HepG2 (cell line): Measurements from ENCODE around the gene NOM1. TPM values are rescaled to one million over a fixed set of nuclear protein-coding genes. Genes with fewer than 3 reads are reported as not detected.

Source experiments
- ARNTL ChIP-seq: sonication (generic); formaldehyde crosslinking; IDR thresholded peaks from 2 replicates; pipeline ENCODE4 v1.4.0; 2020; ENCODE audit warnings: mild to moderate bottlenecking, missing genetic modification reagents
- ATF6 ChIP-seq: sonication (generic); formaldehyde crosslinking; conservative IDR thresholded peaks from 2 replicates; pipeline ENCODE4 v1.4.0; 2020; ENCODE audit warnings: missing genetic modification reagents
- ELF3 ChIP-seq: IDR thresholded peaks from 2 replicates; pipeline ENCODE4 v1.6.1; 2016; ENCODE audit warnings: missing genetic modification reagents, missing compliant biosample characterization
- ELK4 ChIP-seq: sonication (generic); formaldehyde crosslinking; IDR thresholded peaks from 2 replicates; pipeline ENCODE4 v1.9.0; 2021; ENCODE audit warnings: missing genetic modification reagents, borderline replicate concordance
- MAZ ChIP-seq, 2 experiments: sonication (generic) in 1 of 2; formaldehyde crosslinking in 1 of 2; IDR thresholded peaks; 2 replicates each; pipeline versions ENCODE4 v1.5.0 to v1.6.1; 2012 to 2020; ENCODE audit warnings: low read depth in 2 of 2, mild to moderate bottlenecking in 2 of 2, borderline replicate concordance in 1 of 2, improper control_type of control experiment in 1 of 2, low read length in 1 of 2, missing genetic modification reagents in 1 of 2, moderate library complexity in 1 of 2
- MTA3 ChIP-seq: sonication (generic); formaldehyde crosslinking; IDR thresholded peaks from 2 replicates; pipeline ENCODE4 v1.4.0; 2020; ENCODE audit warnings: missing genetic modification reagents
- POLR2AphosphoS5 ChIP-seq: IDR thresholded peaks from 2 replicates; pipeline ENCODE4 v1.6.1; 2012; ENCODE audit warnings: low read depth, low read length
- RXRA ChIP-seq: sonication (generic); formaldehyde crosslinking; IDR thresholded peaks from 2 replicates; pipeline ENCODE4 v1.5.1; 2020; ENCODE audit warnings: missing genetic modification reagents
- TARDBP ChIP-seq: sonication (generic); formaldehyde crosslinking; IDR thresholded peaks from 2 replicates; pipeline ENCODE4 v1.8.0; 2022; ENCODE audit warnings: mild to moderate bottlenecking, missing genetic modification reagents
- THAP8 ChIP-seq: sonication (generic); formaldehyde crosslinking; IDR thresholded peaks from 2 replicates; pipeline ENCODE4 v1.5.1; 2020; ENCODE audit warnings: missing genetic modification reagents, mild to moderate bottlenecking, borderline replicate concordance
- ZIK1 ChIP-seq: sonication (generic); formaldehyde crosslinking; IDR thresholded peaks from 2 replicates; pipeline ENCODE4 v1.5.0; 2020; ENCODE audit warnings: mild to moderate bottlenecking, low read depth, missing genetic modification reagents, borderline replicate concordance
- ZNF235 ChIP-seq: sonication (generic); formaldehyde crosslinking; IDR thresholded peaks from 2 replicates; pipeline ENCODE4 v1.8.1; 2023; ENCODE audit warnings: mild to moderate bottlenecking, missing genetic modification reagents, borderline replicate concordance
- ZNF460 ChIP-seq: sonication (generic); formaldehyde crosslinking; IDR thresholded peaks from 2 replicates; pipeline ENCODE4 v1.5.1; 2020; ENCODE audit warnings: missing genetic modification reagents, mild to moderate bottlenecking, borderline replicate concordance
- ZNF678 ChIP-seq: sonication (generic); formaldehyde crosslinking; IDR thresholded peaks from 2 replicates; pipeline ENCODE4 v1.4.0; 2020; ENCODE audit warnings: mild to moderate bottlenecking, missing genetic modification reagents
- ZNF761 ChIP-seq: sonication (generic); formaldehyde crosslinking; conservative IDR thresholded peaks from 2 replicates; pipeline ENCODE4 v1.4.0; 2020; ENCODE audit warnings: mild to moderate bottlenecking, missing genetic modification reagents
- ZSCAN29 ChIP-seq: sonication (generic); formaldehyde crosslinking; conservative IDR thresholded peaks from 2 replicates; pipeline ENCODE4 v1.4.0; 2020; ENCODE audit warnings: mild to moderate bottlenecking, missing genetic modification reagents
- polyA plus RNA-seq, 8 experiments: library from polyadenylated mRNA; depleted of rRNA in 3 of 8; stranded (reverse) in 7 of 8; unstranded in 1 of 8; fragments of >200 nt; fragmentation: Illumina TruSeq in 4 of 8; extraction: Trizol in 4 of 8; gene quantifications; 2 replicates each; pipeline versions ENCODE4 v1.2.1 to v1.2.3, GENCODE V29; 2011 to 2016; ENCODE audit warnings: low read depth in 4 of 8, missing spikeins in 1 of 8, mixed read lengths in 1 of 8; ENCODE audit not compliant: insufficient read depth in 1 of 8
- total RNA-seq, 5 experiments: library from RNA; depleted of rRNA; stranded (reverse); fragments of >200 nt; fragmentation: Illumina TruSeq; extraction: Trizol; gene quantifications; 2 replicates each; pipeline ENCODE4 v1.2.3, GENCODE V29; 2016; ENCODE audit warnings: low read depth in 1 of 5
- TF ChIP-seq, protein P1 (sequence below): sonication (generic); formaldehyde crosslinking; IDR thresholded peaks from 2 replicates; pipeline ENCODE4 v1.4.0; 2020; ENCODE audit warnings: missing genetic modification reagents, low read depth, mild to moderate bottlenecking, borderline replicate concordance
- TF ChIP-seq, protein P2 (sequence below): sonication (generic); formaldehyde crosslinking; IDR thresholded peaks from 2 replicates; pipeline ENCODE4 v1.5.0; 2020; ENCODE audit warnings: mild to moderate bottlenecking, missing genetic modification reagents, borderline replicate concordance
- TF ChIP-seq, protein P3 (sequence below): sonication (generic); formaldehyde crosslinking; IDR thresholded peaks from 2 replicates; pipeline ENCODE4 v1.5.0; 2020; ENCODE audit warnings: missing genetic modification reagents

Gene NOM1
- total and polyA plus RNA-seq, 2 of the 13 experiments (the other 11 are each of a cell fraction or from before 2014, with no cell fraction given) = 14.2 to 26.2 TPM

DNA sequence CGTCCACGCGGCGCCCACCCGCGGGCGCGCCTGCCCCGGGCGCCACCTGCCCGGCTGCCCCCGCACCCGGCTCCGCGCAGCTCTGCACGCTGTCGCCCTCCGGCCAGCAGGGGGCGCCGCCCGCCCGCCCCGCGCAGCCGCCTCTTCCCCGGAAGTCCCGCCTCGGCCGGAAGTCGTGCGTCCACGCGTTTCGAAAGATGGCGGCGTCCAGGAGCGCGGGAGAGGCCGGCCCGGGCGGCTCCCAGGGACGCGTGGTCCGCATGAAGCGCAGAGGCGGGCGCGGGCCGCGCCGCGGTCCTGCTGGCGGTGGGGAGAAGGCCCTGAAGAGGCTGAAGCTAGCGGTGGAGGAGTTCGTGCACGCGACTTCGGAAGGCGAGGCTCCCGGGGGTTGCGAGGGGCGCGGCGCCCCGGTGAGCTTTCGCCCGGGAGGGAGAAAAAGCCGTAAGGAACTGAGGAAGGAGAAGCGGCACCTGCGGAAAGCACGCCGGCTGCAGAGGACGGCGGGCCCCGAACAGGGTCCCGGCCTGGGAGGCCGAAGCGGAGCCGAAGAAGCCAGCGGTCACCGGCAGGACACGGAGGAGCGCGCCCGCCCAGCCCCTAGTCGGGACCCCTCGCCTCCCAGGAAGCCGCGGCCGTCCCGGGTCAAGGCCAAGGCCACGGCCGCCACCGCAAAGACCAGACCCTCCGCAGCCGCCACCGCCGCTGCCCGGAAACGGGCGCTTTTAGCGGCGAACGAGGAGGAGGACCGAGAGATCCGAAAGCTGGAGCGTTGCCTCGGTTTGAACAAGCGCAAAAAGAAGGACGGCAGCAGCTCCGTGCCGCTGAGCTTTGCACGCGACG lies at the start of gene NOM1 (continued):
- peak; percentile 44; the same call in 1 of the 2 replicates for TF ChIP-seq ARNTL (CRISPR knock-in tag)
- peak; percentile 48; the same call in 1 of the 2 replicates for TF ChIP-seq ZNF460 (CRISPR knock-in tag)
- TF ChIP-seq THAP8 (CRISPR knock-in tag) = no peak; the same call in 1 of the 2 replicates
- peak; percentile 94 for TF ChIP-seq RXRA (CRISPR knock-in tag)
- TF ChIP-seq ZSCAN29 (CRISPR knock-in tag) = 0 out of 2 replicates have a peak, but pooled peaks have one; percentile 45
- TF ChIP-seq ATF6 (CRISPR knock-in tag) = no peak; the same call in 1 of the 2 replicates
- TF ChIP-seq, protein P1, sequence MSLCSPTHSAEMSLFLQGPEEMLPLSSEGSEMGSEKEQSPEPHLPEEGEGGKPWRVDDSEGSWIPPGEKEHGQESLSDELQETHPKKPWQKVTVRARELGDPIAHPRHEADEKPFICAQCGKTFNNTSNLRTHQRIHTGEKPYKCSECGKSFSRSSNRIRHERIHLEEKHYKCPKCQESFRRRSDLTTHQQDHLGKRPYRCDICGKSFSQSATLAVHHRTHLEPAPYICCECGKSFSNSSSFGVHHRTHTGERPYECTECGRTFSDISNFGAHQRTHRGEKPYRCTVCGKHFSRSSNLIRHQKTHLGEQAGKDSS (CRISPR knock-in tag) = peak; percentile 76
- TF ChIP-seq MTA3 (CRISPR knock-in tag) = no peak
- 0 out of 2 replicates have a peak, but pooled peaks have one; percentile 33 for TF ChIP-seq ZNF678
- 0 out of 2 replicates have a peak, but pooled peaks have one; percentile 56 for TF ChIP-seq TARDBP
- TF ChIP-seq, protein P2, sequence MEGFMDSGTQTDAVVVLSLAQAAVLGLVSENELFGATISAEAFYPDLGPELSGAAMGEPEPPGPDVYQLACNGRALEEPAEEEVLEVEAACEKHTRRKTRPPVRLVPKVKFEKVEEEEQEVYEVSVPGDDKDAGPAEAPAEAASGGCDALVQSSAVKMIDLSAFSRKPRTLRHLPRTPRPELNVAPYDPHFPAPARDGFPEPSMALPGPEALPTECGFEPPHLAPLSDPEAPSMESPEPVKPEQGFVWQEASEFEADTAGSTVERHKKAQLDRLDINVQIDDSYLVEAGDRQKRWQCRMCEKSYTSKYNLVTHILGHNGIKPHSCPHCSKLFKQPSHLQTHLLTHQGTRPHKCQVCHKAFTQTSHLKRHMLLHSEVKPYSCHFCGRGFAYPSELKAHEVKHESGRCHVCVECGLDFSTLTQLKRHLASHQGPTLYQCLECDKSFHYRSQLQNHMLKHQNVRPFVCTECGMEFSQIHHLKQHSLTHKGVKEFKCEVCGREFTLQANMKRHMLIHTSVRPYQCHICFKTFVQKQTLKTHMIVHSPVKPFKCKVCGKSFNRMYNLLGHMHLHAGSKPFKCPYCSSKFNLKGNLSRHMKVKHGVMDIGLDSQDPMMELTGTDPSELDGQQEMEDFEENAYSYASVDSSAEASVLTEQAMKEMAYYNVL (CRISPR knock-in tag) = no peak; the same call in 1 of the 2 replicates
- 0 out of 2 replicates have a peak, but pooled peaks have one; percentile 49 for TF ChIP-seq MAZ (IDR thresholded peaks at IDR 0.05; ENCODE audit: borderline replicate concordance, low read depth, low read length)
- peak; percentile 63; the same call in 1 of the 2 replicates for TF ChIP-seq MAZ (CRISPR knock-in tag; IDR thresholded peaks at IDR 0.05; ENCODE audit: low read depth)
- TF ChIP-seq ZIK1 = peak; percentile 84
- TF ChIP-seq, protein P3, sequence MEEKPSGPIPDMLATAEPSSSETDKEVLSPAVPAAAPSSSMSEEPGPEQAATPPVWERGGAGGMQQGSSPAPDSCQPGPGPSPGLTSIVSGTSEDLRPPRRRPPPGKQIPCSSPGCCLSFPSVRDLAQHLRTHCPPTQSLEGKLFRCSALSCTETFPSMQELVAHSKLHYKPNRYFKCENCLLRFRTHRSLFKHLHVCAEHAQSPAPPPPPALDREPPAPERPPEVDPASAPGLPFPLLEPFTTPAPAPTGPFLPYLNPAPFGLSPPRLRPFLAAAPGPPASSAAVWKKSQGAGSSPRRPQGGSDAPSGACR = no peak
- TF ChIP-seq ELF3 (CRISPR knock-in tag) = peak; percentile 35; the same call in 1 of the 2 replicates
- peak; percentile 93 for TF ChIP-seq ZNF761 (CRISPR knock-in tag)
- no peak for TF ChIP-seq ELK4 (CRISPR knock-in tag)
- TF ChIP-seq POLR2AphosphoS5 = peak; percentile 76
- no peak for TF ChIP-seq ZNF235 (CRISPR knock-in tag)
